HFFc6 (cell line): ENCODE measurements around the gene SPHK2. TPM values are rescaled to one million over a fixed set of nuclear protein-coding genes. Genes with fewer than 3 reads are reported as not detected.

ENCODE experiments used
- DNase-seq: peaks from one replicate; pipeline ENCODE4 v3.0.0-alpha.2; 2018
- H3K27ac Mint-ChIP-seq: 2 replicates; pipeline ENCODE4 v1.8.0; 2020; ENCODE audit warnings: mild to moderate bottlenecking, mixed read lengths
- H3K27me3 Mint-ChIP-seq: 2 replicates; pipeline ENCODE4 v1.8.0; 2021; ENCODE audit warnings: mild to moderate bottlenecking, moderate library complexity, mixed read lengths; ENCODE audit not compliant: insufficient read depth
- H3K36me3 Mint-ChIP-seq: 2 replicates; pipeline ENCODE4 v1.8.0; 2021; ENCODE audit warnings: low read depth, mixed read lengths
- H3K4me1 Mint-ChIP-seq: 2 replicates; pipeline ENCODE4 v1.8.0; 2020; ENCODE audit warnings: low read depth, mixed read lengths
- H3K4me3 Mint-ChIP-seq: 2 replicates; pipeline ENCODE4 v1.8.0; 2020; ENCODE audit warnings: mild to moderate bottlenecking, moderate library complexity, mixed read lengths
- H3K9me3 Mint-ChIP-seq: 2 replicates; pipeline ENCODE4 v1.8.0; 2020; ENCODE audit warnings: mild to moderate bottlenecking, mixed read lengths
- CTCF ChIP-seq: fragments of 200-600 bp; sonication (generic); IDR thresholded peaks from 2 replicates; pipeline ENCODE4 v1.5.0; 2021; ENCODE audit warnings: antibody characterized with exemption, mild to moderate bottlenecking
- total RNA-seq, 6 experiments: library from RNA; stranded (reverse); fragmentation: NEBNext Ultra II Directional; extraction: Animal tissue kit (Norgen Biotek cat#: 25700); gene quantifications; 2 replicates in 1 of 6; 3 replicates in 5 of 6; pipeline ENCODE4 v1.2.3, GENCODE V29; 2021

The SPHK2 gene
- total RNA-seq, 6 experiments from 2014 or later: 20.1 to 34.0 (median 23.4) TPM

DNA sequence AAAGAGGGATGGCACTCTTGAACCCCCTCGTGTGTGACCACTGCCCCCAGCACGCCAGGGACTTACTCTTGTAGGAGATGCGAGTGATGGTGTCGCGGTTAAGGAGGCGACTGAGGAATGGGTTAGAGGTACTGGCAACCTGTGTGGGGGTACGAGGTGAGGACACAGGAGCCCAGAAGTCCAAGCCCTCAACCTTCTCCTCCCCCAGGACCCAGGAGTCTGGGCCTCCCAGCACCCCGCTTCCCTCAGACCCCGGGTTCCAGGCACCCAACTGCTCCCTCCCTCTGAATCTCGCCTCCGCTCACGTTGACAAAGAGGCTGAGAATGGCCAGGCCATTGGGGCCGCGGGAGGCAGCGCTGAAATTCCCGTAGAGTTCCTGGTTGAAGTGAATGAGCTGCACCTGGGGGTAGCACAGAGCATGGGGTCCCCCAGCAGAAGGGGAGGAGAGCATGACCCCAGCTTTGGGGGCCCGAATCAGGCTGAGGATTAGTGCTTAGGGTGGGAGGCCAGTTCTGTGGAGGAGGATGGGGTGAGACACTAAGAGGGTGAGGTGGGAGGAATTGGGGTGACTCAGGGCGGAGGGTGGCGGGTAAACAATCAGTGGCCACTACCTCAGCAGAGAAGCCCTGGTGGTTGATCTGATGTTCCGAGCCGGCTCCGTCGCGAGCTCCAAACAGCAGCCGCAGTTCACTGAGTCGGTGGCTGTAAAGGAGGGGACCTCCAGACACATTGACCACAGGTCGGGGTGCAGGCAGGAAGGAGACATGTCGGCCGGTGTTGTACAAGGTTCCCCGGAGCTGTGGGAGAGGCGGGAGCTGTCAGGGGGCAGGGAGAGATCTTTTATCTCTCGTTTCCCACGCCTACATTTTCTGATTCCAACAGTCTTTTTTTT is 20.4 kb downstream of the SPHK2 start:
- DNase-seq: no peak
- no peaks in the 10 kb centered on the region for H3K36me3 Mint-ChIP-seq
- H3K27ac Mint-ChIP-seq: no peak overlapping the region
- H3K4me1 Mint-ChIP-seq: peaks cover 32% of the 10 kb centered on the region
- H3K9me3 Mint-ChIP-seq: no peaks in the 10 kb centered on the region
- H3K27me3 Mint-ChIP-seq: peaks cover 27% of the 10 kb centered on the region
- H3K4me3 Mint-ChIP-seq: 0 out of 2 replicates have a peak overlapping the region, but pooled peaks have one; percentile 24
- TF ChIP-seq CTCF: no peak

DNA sequence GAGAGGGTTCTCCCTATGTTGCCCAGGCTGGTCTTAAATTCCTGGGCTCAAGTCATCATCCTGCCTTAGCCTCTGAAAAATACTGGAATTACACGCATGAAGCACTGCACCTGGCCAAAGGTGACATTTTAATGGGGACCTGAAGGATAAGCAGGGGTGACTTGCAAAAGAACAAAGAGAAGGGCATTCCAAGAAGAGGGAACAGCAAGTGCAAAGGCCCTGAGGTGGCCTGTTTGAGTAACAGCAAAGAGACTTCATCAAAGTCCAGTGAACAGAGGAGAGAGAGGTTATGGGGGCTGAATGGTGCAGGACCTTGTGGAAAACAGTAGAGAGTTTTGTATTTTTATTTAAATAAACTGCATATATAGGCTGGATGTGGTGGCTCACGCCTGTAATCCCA is 22.5 kb downstream of the SPHK2 start:
- Mint-ChIP-seq H3K27me3 (peaks cover 27% of the 10 kb centered on the region), H3K36me3 (no peaks in the 10 kb centered on the region), H3K4me1 (peaks cover 28% of the 10 kb centered on the region), H3K4me3 (no peak overlapping the region), H3K27ac (no peak overlapping the region), H3K9me3 (no peaks in the 10 kb centered on the region)
- no peak for DNase-seq
- no peak for TF ChIP-seq CTCF

- H3K4me1 Mint-ChIP-seq: peaks cover 23% of the 10 kb centered on the region
- no peak overlapping the region for H3K4me3 Mint-ChIP-seq
- DNase-seq: no peak
- H3K36me3 Mint-ChIP-seq: no peaks in the 10 kb centered on the region
- H3K27ac Mint-ChIP-seq: no peak overlapping the region
- TF ChIP-seq CTCF: no peak
- H3K9me3 Mint-ChIP-seq: no peaks in the 10 kb centered on the region
- H3K27me3 Mint-ChIP-seq: peaks cover 27% of the 10 kb centered on the region
Measured at GRCh38 chr19:48642862-48643261, 23.6 kb downstream of the SPHK2 start.

GRCh38 chr19:48644355-48644754 is 25.0 kb downstream of the SPHK2 start:
- Mint-ChIP-seq H3K27ac (no peak overlapping the region), H3K9me3 (no peaks in the 10 kb centered on the region), H3K36me3 (no peaks in the 10 kb centered on the region), H3K27me3 (peaks cover 22% of the 10 kb centered on the region), H3K4me3 (no peak overlapping the region), H3K4me1 (peaks cover 22% of the 10 kb centered on the region)
- no peak for TF ChIP-seq CTCF
- no peak for DNase-seq

DNA sequence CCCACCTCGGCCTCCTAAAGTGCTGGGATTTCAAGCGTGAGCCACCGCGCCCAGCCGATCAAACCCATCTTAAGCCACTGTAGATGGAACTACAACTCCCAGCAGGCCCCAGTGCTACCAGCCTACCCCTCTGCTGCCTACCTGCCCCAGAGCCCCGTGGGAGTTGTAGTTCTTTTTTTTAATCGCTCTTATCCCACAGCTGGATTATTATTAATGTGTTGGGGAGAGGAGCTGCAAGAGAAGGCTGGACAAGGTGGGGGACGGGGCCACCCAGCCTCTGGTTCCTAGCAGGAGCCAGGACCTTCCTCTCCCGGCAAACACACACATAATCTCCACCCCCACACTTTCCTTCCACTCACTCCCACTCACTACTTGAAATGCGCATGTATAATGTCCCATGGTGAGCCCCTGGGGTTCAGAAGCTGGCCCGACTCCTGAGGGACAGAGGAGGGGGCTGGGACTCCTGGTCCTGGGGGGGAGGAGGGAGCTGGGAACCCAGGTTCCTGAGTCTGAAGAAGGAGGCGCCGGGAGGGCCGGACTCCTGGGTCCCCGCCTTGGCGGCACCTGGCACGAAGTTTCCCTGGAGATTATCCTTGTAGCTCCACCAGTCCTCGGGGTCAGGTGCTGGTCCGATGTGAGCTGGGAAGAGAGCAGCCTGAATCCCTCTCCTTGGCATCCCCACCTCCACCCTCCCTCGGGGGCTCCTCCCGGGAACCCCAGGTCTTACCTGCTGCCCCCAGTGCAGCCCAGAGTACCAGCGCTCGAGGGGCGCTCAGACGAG is 25.7 kb downstream of the SPHK2 start:
- Mint-ChIP-seq H3K36me3 (no peaks in the 10 kb centered on the region), H3K27me3 (peaks cover 23% of the 10 kb centered on the region), H3K9me3 (no peaks in the 10 kb centered on the region), H3K4me3 (peak overlapping the region; percentile 35; the same call in 1 of the 2 replicates), H3K27ac (no peak overlapping the region), H3K4me1 (peaks cover 22% of the 10 kb centered on the region)
- TF ChIP-seq CTCF: no peak
- DNase-seq: peak; percentile 45
